HepG2 (cell line): ENCODE measurements around the gene C2. TPM values are rescaled to one million over a fixed set of nuclear protein-coding genes. Genes with fewer than 3 reads are reported as not detected.
A peak's percentile ranks its signal among the peaks of the same experiment; 100 is the strongest.

Experiments
- DNMT3B ChIP-seq: conservative IDR thresholded peaks from 2 replicates; pipeline ENCODE4 v1.6.1; 2016; ENCODE audit warnings: missing biosample characterization, control low read depth
- MAFK ChIP-seq, 2 experiments: IDR thresholded peaks in 1 of 2; conservative IDR thresholded peaks in 1 of 2; 2 replicates each; pipeline ENCODE4 v1.6.1; 2011; ENCODE audit warnings: improper control_type of control experiment in 2 of 2, low read length in 2 of 2
- MZF1 ChIP-seq: sonication (generic); formaldehyde crosslinking; IDR thresholded peaks from 2 replicates; pipeline ENCODE4 v1.8.1; 2023; ENCODE audit warnings: mild to moderate bottlenecking, missing genetic modification reagents, borderline replicate concordance
- NR2F2 ChIP-seq: IDR thresholded peaks from 2 replicates; pipeline ENCODE4 v1.6.1; 2012; ENCODE audit warnings: low read depth, inconsistent platforms, borderline replicate concordance
- PRMT3 ChIP-seq: sonication (generic); formaldehyde crosslinking; IDR thresholded peaks from 2 replicates; pipeline ENCODE4 v1.8.1; 2022; ENCODE audit warnings: low read depth, mild to moderate bottlenecking, moderate library complexity, missing genetic modification reagents, borderline replicate concordance
- SRY ChIP-seq: sonication (generic); formaldehyde crosslinking; IDR thresholded peaks from 2 replicates; pipeline ENCODE4 v1.8.0; 2022; ENCODE audit warnings: mild to moderate bottlenecking, missing genetic modification reagents
- TAF15 ChIP-seq: fragments of 200-400 bp; formaldehyde crosslinking; IDR thresholded peaks from one replicate; pipeline ENCODE4 v1.6.1; 2018; ENCODE audit warnings: mild to moderate bottlenecking, low read depth, low read length; ENCODE audit not compliant: poor library complexity, severe bottlenecking
- U2AF1 ChIP-seq: fragments of 200-400 bp; formaldehyde crosslinking; optimal IDR thresholded peaks from 2 replicates; pipeline ENCODE3; 2017; ENCODE audit warnings: mild to moderate bottlenecking, low read depth, low read length
- ZBTB1 ChIP-seq: sonication (generic); formaldehyde crosslinking; IDR thresholded peaks from 2 replicates; pipeline ENCODE4 v1.4.0; 2020; ENCODE audit warnings: missing genetic modification reagents, borderline replicate concordance
- ZNF562 ChIP-seq: sonication (generic); formaldehyde crosslinking; IDR thresholded peaks from 2 replicates; pipeline ENCODE4 v1.8.0; 2022; ENCODE audit warnings: missing genetic modification reagents, borderline replicate concordance
- ZNF615 ChIP-seq: sonication (generic); formaldehyde crosslinking; IDR thresholded peaks from 2 replicates; pipeline ENCODE4 v1.5.0; 2020; ENCODE audit warnings: mild to moderate bottlenecking, missing genetic modification reagents, borderline replicate concordance
- polyA plus RNA-seq, 8 experiments: library from polyadenylated mRNA; depleted of rRNA in 3 of 8; stranded (reverse) in 7 of 8; unstranded in 1 of 8; fragments of >200 nt; fragmentation: Illumina TruSeq in 4 of 8; extraction: Trizol in 4 of 8; gene quantifications; 2 replicates each; pipeline versions ENCODE4 v1.2.1 to v1.2.3, GENCODE V29; 2011 to 2016; ENCODE audit warnings: low read depth in 4 of 8, missing spikeins in 1 of 8, mixed read lengths in 1 of 8; ENCODE audit not compliant: insufficient read depth in 1 of 8
- total RNA-seq, 5 experiments: library from RNA; depleted of rRNA; stranded (reverse); fragments of >200 nt; fragmentation: Illumina TruSeq; extraction: Trizol; gene quantifications; 2 replicates each; pipeline ENCODE4 v1.2.3, GENCODE V29; 2016; ENCODE audit warnings: low read depth in 1 of 5
- TF ChIP-seq, protein P1 (sequence below): sonication (generic); formaldehyde crosslinking; IDR thresholded peaks from 2 replicates; pipeline ENCODE4 v1.9.0; 2021; ENCODE audit warnings: mild to moderate bottlenecking, missing genetic modification reagents
- TF ChIP-seq, protein P2 (sequence below): sonication (generic); formaldehyde crosslinking; IDR thresholded peaks from 2 replicates; pipeline ENCODE4 v1.4.0; 2020; ENCODE audit warnings: low read depth, mild to moderate bottlenecking, missing genetic modification reagents
- TF ChIP-seq, protein P3 (sequence below): sonication (generic); formaldehyde crosslinking; IDR thresholded peaks from 2 replicates; pipeline ENCODE4 v1.5.1; 2020; ENCODE audit warnings: missing genetic modification reagents, mild to moderate bottlenecking, borderline replicate concordance

C2 gene
- total and polyA plus RNA-seq, 2 of the 13 experiments (the other 11 are each of a cell fraction or from before 2014, with no cell fraction given): 165 to 307 TPM

DNA sequence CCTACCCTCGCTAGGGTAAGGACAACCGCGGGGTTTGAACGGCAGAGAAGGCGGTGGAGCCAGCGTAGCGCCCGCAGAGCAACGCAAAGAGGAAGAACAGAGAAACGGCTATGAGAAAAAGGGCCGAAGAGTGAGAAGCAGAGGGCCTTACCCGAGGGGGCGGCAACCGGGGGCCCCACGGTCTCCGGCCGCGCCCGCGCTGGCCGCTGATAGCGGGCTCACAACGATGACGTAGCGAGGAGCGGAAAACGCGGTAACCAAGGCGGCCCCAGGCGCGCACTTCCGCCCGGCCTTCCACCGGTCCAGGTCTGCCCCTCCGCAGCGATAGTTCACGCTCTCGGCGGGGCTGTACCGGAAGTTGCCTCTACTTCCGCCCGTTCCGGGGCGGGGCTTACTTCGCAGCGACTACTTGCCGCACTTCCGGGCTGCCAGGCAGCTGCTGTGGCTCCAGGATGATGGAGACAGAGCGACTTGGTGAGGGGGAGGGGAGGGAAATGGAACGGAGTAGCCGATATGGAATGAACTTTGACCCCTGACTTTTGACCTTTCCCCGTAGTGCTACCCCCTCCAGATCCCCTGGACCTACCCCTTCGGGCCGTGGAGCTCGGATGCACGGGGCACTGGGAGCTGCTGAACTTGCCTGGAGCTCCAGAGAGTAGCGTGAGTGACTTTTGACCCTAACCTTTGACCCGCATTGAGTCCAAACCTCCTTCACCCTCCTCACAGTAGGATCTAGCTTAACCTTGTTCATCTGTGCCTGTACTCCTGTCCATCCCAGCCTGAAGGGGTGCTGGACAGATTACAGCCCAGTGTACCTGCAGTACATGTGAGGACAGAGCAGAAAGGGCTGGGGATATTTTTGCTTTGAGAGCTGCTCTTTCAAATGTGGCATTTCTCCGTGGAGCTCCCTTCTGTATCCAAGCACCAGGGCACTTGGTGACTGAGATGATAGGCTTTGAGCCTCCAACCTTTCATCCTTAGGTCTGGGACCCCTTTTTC is 31.5 kb downstream of the C2 start, which contains the start of the genes NELFE and SKIC2 (continued):
- TF ChIP-seq, protein P1, sequence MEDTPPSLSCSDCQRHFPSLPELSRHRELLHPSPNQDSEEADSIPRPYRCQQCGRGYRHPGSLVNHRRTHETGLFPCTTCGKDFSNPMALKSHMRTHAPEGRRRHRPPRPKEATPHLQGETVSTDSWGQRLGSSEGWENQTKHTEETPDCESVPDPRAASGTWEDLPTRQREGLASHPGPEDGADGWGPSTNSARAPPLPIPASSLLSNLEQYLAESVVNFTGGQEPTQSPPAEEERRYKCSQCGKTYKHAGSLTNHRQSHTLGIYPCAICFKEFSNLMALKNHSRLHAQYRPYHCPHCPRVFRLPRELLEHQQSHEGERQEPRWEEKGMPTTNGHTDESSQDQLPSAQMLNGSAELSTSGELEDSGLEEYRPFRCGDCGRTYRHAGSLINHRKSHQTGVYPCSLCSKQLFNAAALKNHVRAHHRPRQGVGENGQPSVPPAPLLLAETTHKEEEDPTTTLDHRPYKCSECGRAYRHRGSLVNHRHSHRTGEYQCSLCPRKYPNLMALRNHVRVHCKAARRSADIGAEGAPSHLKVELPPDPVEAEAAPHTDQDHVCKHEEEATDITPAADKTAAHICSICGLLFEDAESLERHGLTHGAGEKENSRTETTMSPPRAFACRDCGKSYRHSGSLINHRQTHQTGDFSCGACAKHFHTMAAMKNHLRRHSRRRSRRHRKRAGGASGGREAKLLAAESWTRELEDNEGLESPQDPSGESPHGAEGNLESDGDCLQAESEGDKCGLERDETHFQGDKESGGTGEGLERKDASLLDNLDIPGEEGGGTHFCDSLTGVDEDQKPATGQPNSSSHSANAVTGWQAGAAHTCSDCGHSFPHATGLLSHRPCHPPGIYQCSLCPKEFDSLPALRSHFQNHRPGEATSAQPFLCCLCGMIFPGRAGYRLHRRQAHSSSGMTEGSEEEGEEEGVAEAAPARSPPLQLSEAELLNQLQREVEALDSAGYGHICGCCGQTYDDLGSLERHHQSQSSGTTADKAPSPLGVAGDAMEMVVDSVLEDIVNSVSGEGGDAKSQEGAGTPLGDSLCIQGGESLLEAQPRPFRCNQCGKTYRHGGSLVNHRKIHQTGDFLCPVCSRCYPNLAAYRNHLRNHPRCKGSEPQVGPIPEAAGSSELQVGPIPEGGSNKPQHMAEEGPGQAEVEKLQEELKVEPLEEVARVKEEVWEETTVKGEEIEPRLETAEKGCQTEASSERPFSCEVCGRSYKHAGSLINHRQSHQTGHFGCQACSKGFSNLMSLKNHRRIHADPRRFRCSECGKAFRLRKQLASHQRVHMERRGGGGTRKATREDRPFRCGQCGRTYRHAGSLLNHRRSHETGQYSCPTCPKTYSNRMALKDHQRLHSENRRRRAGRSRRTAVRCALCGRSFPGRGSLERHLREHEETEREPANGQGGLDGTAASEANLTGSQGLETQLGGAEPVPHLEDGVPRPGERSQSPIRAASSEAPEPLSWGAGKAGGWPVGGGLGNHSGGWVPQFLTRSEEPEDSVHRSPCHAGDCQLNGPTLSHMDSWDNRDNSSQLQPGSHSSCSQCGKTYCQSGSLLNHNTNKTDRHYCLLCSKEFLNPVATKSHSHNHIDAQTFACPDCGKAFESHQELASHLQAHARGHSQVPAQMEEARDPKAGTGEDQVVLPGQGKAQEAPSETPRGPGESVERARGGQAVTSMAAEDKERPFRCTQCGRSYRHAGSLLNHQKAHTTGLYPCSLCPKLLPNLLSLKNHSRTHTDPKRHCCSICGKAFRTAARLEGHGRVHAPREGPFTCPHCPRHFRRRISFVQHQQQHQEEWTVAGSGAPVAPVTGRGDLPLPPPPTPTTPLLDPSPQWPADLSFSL (CRISPR knock-in tag): no peak
- TF ChIP-seq TAF15 (peak; percentile 34), SRY (CRISPR knock-in tag) (0 out of 2 replicates have a peak, but pooled peaks have one; percentile 40), DNMT3B (peak; percentile 85), U2AF1 (no peak), ZNF615 (CRISPR knock-in tag) (0 out of 2 replicates have a peak, but pooled peaks have one; percentile 32), NR2F2 (peak; percentile 93), MZF1 (no peak), PRMT3 (CRISPR knock-in tag) (no peak; the same call in 1 of the 2 replicates), MAFK (conservative IDR thresholded peaks at IDR 0.05 in 1 of 2, IDR thresholded peaks at IDR 0.05 in 1 of 2; ENCODE audit: low read length in 2 of 2) (no peak), ZNF562 (no peak), ZBTB1 (CRISPR knock-in tag) (no peak)
- TF ChIP-seq, protein P2, sequence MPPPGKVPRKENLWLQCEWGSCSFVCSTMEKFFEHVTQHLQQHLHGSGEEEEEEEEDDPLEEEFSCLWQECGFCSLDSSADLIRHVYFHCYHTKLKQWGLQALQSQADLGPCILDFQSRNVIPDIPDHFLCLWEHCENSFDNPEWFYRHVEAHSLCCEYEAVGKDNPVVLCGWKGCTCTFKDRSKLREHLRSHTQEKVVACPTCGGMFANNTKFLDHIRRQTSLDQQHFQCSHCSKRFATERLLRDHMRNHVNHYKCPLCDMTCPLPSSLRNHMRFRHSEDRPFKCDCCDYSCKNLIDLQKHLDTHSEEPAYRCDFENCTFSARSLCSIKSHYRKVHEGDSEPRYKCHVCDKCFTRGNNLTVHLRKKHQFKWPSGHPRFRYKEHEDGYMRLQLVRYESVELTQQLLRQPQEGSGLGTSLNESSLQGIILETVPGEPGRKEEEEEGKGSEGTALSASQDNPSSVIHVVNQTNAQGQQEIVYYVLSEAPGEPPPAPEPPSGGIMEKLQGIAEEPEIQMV (CRISPR knock-in tag): peak; percentile 12; the same call in 1 of the 2 replicates
- TF ChIP-seq, protein P3, sequence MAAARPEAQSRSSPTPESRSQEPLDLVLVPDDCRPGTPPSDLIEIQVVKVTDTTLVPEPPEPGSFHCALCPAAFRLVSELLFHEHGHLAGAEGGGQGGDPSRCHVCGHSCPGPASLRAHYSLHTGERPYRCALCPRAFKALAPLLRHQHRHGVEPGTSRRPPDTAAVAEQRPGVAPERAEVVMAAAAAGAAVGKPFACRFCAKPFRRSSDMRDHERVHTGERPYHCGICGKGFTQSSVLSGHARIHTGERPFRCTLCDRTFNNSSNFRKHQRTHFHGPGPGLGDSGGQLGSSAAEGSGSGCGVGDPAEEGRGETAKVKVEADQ: peak; percentile 85
